GM18498 (cell line): ENCODE data around the gene RAB7A.
"Not testable (repeated sequence)": the region's sequence is repeated elsewhere in the genome, so short reads cannot be mapped to it uniquely, and the experiment has no call there.

Source experiments
- ATAC-seq: cut with Tn5 transposase; IDR thresholded peaks from one replicate; pipeline ENCODE4 v1.9.1; 2021; ENCODE audit warnings: mild to moderate bottlenecking, moderate library complexity; ENCODE audit not compliant: unreplicated experiment

The RAB7A gene

DNA sequence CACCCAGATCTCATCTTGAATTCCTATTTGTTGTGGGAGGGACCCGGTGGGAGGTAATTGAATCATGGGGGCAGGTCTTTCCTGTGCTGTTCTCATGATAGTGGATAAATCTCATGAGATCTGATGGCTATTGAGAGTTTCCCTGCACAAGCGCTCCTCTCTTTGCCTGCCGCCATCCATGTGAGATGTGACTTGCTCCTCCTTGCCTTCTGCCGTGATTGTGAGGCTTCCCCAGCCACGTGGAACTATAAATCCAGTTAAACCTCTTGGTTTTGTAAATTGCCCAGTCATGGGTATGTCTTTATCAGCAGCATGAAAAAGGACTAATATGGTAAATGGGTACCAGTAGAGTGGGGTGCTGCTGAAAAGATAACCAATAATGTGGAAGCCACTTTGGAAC lies 23.6 kb downstream of the RAB7A start:
- ATAC-seq = not testable (repeated sequence)

DNA sequence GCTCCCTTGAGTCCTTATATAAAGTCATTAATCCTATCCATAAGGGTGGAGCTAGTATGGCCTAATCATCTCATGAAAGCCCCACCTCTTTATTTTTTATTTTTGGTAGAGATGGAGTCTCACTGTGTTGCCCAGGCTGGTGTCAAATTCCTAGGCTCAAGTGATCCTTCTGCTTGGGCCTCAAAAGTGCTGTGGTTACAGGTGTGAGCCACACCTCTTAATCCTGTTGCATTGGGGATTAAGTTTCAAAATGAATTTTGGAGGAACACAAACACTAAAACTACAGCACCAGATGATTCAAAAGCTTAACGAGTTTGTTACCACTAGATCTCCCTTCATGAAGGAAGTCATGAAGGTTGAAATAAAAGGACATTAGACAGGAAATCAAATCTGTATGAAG lies 27.7 kb downstream of the RAB7A start:
- ATAC-seq = no peak

DNA sequence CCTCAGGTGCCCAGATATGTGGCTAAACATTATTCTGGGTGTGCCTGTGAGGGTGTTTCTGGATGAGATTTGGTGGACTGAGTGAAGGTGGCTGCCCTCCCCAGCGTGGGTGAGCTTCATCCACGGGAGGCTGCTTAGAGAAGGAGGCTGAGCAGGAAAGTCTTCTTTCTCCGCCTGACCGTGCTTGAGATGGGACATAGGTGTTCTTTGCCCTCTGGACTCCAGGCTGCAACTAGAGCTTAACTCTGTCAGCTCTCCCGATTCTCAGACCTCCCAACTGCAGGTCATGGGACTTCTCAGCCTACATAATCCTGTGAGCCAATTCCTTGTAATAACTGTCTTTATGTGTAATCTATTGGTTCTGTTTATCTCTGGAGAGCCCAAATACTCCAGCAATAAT lies 34.1 kb downstream of the RAB7A start:
- ATAC-seq = no peak

- ATAC-seq = no peak
Measured at GRCh38 chr3:128760881-128761280, 34.9 kb downstream of the RAB7A start.

DNA sequence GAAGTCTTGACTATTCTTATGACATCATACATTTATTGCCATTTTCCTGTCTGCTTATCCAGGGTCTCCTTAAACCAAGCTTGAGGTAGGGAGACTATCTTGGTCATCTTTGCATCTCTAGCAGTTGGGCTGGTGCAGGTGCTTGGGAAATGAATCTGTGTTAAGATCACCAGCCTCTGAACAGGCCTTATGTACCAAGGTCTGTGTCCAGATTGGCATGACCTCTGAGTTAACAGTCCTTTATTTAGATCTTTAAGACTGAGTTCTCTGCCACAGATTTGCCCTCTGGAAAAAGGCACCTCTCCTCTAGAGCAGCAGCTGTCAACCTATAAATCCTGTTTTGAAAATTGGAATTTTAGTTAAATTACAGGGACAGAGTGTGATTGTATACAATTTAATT lies 35.4 kb downstream of the RAB7A start:
- ATAC-seq = no peak

GRCh38 chr3:128763967-128764366 lies 38.0 kb downstream of the RAB7A start:
- ATAC-seq = no peak

- no peak for ATAC-seq
Measured at GRCh38 chr3:128764863-128765262, 38.9 kb downstream of the RAB7A start.

DNA sequence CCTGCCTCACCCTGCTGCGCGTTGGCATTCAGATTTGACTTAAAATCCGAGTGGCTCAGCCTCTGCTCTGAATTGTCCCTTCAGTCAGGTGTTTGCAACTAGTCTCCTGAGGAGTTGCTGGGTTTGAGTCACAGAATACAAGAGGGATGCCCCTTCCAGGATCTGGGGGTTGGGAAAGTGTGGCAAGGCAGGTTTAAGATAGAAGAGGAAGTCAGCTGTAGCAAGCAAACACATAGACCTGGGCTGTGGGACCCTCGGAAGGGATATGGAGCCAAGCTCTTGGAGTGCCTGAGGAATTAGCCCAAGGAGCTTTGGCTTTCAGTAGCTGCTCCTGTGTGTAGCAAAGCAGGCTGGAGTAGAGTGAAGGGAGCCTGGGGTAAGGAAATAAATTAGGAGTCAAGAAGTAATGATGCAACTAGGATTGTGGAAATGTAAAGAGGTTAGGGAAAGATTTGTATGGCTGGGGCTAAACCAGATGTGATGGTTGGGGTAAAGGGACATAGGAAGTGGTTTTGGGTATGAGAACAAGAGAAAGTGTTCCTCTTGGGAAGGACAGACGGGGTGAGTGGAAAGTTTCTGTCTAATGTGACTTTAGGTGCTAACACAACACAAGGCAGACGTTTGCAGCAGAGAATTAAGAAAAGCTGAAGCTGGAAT lies 41.2 kb downstream of the RAB7A start:
- ATAC-seq = no peak

- ATAC-seq = no peak
Measured at GRCh38 chr3:128768471-128768870, 42.5 kb downstream of the RAB7A start.

DNA sequence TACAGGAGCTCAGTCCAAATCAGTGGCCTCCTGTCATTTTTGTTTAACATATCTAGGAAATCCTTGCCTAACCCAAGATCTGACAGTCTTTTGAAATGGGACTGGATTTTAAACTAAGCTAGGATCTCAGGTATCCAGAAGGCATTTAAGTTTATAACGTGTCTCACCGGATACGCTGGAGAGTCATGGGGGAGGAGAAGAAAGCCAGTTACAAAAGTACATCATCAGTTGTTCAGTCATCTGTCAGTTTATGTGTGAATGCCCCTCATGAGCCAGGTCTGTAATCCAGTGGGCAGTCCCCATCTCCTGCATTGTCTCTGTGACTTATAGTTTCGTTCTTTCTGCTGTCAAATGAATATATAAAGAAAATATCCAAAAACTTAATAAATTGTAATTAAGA lies 44.4 kb downstream of the RAB7A start:
- no peak for ATAC-seq

GRCh38 chr3:128773189-128773588 lies 47.2 kb downstream of the RAB7A start:
- not testable (repeated sequence) for ATAC-seq

GRCh38 chr3:128773592-128773991 lies 47.6 kb downstream of the RAB7A start:
- ATAC-seq = not testable (repeated sequence)

DNA sequence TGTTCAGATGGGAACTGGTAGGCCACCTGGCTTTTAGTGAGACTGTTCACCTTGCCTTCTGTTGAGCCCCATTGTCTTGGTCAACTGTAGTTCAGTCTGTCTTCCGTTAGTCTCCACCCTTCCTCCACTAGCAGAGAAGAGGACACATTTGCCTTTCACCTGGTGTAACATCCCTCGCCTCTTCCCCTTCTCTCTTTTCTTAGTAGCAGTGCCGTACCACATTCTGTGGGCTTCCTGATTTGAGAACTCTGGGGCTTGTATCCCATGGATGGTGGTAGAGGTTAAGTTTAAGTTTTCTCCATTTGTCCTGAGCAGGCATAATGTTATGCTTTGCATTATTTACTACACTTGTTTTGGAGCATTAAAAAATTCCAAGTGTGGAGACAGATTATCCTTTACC lies 49.3 kb downstream of the RAB7A start:
- ATAC-seq = no peak

DNA sequence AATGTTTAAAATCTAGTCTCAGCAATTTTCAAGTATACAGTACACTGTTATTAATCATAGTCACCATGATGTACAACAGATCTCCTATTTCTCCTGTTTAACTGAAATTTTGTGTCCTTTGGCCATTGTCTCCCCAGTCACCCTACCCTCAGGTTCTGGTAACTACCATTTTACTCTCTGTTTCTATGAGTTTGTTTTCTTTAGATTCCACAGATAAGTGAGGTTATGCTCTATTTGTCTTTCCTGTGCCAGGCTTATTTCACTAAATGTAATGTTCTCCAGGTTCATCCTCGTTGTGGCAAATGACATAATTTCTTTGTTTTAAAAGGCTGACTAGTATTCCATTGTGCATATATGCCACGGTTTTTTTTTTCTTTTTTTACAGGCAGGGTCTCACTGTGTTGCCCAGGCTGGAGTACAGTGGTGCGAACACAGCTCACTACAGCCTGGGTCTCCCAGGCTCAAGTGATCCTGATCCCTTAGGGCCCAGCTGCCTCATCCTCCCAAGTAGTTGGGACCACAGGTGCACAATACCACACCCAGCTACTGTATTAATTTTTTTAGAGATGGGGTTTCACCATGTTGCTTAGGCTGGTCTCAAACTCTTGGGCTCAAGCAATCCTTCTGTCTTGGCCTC lies 50.0 kb downstream of the RAB7A start:
- ATAC-seq = no peak

DNA sequence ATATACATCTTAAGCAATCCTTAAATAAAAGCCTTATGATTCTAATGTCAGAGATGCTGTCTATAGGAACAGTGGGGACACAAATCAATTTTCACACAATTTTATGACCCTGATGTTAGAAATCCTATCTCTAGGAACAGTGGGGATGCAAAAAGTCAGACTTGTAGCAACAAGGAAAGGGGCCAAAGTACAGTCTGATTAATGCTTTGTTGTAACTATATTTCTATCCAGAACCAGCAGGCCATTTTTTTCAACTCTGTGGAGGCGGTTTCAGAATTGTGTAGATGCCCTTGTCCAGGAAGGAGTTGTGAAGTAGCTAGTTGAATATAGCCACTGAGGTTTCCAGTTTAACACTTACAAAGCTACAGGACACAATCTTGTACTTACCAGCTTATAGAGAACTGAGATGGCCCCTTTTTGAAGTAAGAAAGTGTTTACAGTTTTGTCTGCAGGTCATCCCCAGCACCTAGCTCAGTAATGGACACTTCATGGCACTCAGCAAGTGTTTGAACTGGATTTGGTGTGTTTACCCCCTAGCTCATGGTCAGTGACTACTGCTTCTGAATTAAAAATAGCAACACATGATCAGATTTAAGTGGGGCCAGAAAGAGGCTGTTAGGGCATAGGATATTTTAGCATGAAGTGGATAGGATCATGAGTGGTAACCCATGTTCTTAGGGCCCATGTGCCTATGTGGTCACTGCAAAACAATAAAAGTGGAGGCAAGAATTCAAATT lies 54.3 kb downstream of the RAB7A start:
- no peak for ATAC-seq

DNA sequence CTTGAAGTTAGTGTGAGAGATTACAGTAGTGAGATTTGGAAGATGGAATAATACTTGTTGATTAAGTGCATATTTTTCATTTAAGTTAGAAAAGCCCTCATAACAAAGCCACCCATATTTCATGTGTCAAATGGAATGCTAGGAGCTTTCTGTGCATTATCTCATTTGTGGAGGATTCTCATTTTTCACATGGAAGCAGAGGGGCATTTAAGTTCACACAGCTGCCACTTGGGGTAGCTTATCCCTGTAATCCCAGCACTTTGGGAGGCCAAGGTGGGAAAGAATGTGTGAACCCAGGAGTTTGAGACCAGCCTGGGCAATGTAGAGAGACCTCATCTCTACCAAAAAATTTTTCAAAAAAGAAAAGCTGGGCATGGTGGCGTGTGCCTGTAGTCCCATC lies 55.2 kb downstream of the RAB7A start:
- no peak for ATAC-seq

- ATAC-seq = no peak
Measured at GRCh38 chr3:128782282-128783146, 56.5 kb downstream of the RAB7A start.

GRCh38 chr3:128783774-128784173 lies 57.8 kb downstream of the RAB7A start:
- no peak for ATAC-seq

DNA sequence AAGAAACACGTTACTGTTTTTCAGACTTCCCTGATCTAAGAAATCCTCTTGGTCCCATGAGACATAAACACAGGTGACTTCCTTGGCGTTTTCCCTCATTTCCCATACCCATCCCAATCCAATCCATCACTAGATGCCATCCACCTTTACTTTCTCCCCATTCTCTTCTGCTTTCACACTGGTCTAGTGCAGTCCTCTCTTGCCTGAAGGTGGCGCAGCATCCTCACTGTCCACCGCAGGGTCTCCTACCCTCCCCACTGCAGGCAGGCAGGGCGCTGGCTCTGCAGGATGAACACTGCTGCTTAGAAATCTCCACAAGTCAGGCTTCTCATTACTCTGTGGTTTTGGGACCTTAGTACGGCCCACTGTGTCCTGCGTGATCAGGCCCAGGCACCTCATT lies 58.2 kb downstream of the RAB7A start:
- ATAC-seq = no peak

- no peak for ATAC-seq
Measured at GRCh38 chr3:128784843-128785242, 58.9 kb downstream of the RAB7A start.

DNA sequence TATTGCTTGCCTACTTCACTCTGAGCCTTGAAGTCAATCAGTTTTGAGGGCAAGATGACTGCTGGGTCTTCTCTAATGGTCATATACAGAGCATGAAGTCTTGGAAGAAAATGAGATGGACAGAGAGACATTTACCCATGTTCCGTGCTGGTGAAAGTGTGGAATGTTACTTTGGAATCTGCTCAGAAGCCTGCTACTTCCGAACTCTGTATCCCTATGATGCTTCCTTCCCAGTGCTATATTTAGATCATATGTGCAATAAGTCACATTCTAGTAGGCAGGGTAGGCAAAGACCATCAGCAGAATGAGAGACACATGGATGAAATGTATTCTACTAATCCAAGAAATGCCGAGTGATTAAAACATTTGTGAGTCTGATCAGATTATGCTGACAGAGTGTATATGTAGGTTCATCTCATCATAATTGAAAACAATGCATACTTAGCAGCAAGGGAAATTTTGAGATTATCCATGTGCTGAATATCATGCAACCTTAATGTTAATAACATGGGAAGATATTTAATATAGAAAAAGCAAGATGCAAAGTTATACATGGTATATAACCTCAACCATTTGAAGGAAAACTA lies 60.5 kb downstream of the RAB7A start:
- ATAC-seq = no peak
